GM19395 (cell line): ENCODE data around the gene PAOX.
A peak's percentile ranks its signal among the peaks of the same experiment; 100 is the strongest.

Experiments
- ATAC-seq: cut with Tn5 transposase; IDR thresholded peaks from one replicate; pipeline ENCODE4 v1.9.1; 2021; ENCODE audit warnings: mild to moderate bottlenecking, moderate library complexity; ENCODE audit not compliant: unreplicated experiment

PAOX gene

GRCh38 chr10:133379152-133379800, at the start of gene PAOX:
PAOX (plus strand) TSS chr10:133379262; CDS start chr10:133379317, 55 bp downstream.
- peak; percentile 53 for ATAC-seq

- peak; percentile 85 for ATAC-seq
Observed at GRCh38 chr10:133329491-133330202, 49.4 kb upstream of the PAOX start.

GRCh38 chr10:133332936-133333699, 45.9 kb upstream of the PAOX start:
- no peak for ATAC-seq

- ATAC-seq = no peak
Observed at GRCh38 chr10:133334503-133335245, 44.4 kb upstream of the PAOX start.

DNA sequence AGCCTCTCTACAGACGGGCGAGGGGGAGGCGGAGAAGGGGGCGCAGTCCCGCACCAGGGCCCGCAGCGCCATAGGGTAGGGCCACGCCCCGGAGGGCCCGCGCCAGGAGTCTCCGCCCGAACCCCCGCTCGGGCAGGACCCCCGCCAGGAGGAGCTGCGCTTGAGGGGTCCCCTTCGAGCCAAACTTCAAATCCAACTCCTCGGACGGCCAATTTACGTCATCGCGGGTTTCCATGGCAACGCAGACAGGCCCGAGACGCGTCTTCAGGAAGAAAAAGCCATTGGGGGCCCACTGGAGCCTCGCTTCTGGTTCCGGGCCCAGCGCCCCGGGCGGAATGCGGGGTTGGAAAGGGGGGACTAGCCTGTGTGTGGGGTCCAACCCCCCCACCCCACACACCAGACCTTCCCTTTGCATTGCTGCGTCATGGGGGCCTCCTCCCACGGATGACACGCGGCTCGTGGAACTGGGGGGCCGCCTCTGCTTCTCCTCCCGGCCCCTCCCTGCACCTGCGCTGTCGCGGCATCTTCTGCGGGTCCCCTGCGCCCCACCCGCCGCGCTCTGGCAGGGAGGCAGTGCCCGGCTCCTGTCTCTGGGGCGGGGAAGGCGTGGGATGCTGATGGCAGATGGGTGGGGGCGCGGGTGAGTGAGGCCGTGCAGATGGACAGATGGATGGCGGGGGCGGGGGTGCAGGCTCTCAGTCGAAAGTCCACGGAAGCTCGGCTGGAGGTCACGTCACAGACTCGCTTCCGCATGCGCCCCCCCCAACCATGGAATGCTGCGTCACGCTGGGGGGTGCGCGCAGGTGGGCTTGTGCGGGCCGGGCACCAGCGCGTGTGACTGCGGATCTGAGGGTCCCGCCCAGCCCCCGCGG, 43.6 kb upstream of the PAOX start:
- ATAC-seq = no peak

GRCh38 chr10:133336118-133336576, 42.9 kb upstream of the PAOX start:
- ATAC-seq = no peak

GRCh38 chr10:133336577-133337369, 42.3 kb upstream of the PAOX start, which contains the start of gene CALY:
CALY (minus strand) TSS chr10:133336896; CDS start chr10:133328989, 7,907 bp downstream.
- ATAC-seq = no peak

- no peak for ATAC-seq
Observed at GRCh38 chr10:133337370-133337725, 41.7 kb upstream of the PAOX start.

- ATAC-seq = no peak
Observed at GRCh38 chr10:133338080-133339071, 40.7 kb upstream of the PAOX start.

DNA sequence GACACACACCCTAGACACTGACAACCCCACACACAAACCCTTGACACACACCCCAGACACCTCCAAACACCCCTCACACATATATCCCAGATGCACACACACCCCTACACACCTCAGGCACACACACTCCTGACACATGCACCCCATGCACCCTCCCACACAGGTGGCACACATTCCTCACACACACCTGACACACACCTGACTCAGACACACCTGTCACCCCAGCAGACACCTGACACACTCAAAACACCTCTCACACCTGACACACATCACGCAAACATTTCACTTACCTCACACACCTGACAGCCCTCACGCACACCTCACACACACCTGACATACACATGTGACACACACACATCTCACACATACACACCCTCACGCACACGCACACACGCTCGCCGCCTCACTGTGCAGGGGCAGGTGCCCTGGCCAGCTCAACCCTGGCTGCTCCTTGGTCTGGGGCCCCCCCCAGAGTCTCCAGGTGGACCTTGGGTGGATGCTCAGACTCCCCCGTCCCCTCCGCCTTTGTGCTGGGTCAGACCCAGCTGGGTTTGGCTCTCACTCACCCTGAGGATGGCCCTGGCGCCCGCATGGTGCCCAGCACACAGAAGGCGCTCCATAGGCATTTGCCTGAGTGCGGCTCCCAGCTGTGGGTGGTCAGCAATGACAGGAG, 39.2 kb upstream of the PAOX start:
- no peak for ATAC-seq

DNA sequence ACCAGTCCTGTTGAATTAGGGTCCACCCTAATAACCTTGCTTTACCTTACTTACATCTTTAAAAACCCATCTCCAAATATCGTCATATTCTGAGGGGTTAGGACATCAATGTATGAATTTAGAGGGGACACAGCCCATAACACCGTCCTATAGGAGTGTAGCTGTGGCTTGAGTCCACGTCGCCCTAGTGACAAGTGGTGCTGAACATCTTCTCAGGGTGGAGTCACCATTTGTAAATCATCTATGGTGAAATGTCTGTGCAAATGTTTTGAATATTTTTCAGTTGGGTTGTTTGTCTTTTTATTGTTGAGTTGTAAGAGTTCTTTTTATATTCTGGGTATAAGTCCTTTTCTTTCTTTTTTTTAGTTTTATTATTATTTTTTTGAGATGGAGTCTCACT, 37.1 kb upstream of the PAOX start:
- no peak for ATAC-seq

- ATAC-seq = no peak
Observed at GRCh38 chr10:133342942-133343341, 36.1 kb upstream of the PAOX start.

DNA sequence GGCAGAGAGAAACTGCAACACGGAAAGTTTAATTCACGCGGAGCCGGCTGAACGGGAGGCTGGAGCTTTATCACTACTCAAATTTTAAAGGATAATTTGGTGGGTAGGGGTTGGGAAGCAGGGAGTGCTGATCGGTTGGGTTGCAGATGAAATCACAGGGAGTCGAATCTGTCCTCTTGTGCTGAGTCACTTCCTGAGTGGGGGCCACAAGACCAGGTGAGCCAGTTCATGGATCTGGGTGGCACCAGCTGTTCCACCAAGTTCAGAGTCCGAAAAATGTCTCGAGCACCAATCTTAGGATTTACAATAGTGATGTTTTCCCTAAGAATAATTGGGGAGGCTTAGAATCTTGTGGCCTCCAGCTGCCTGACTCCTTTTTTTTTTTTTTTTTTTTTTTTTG, 35.5 kb upstream of the PAOX start:
- no peak for ATAC-seq

GRCh38 chr10:133344236-133344635, 34.8 kb upstream of the PAOX start:
- no peak for ATAC-seq

DNA sequence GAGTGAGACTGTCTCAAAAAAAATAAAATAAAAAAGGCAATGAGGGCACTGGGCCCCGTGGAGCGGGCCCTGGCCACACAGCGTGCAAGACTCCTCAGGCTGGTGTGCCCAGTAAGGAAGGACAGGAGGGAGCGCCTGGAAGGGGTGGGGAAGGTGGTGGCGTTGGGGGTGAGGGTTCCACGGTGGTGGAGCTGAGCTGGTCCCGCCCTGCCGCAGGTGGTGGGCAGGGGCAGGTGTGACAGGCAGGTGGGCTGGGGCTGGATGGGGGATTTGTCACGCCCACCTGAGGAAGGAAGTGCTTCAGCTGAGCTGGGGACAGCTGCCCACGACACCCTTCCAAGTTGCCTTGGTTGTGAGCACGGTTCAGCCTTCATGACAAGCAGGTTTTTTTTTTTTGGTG, 32.6 kb upstream of the PAOX start:
- no peak for ATAC-seq

DNA sequence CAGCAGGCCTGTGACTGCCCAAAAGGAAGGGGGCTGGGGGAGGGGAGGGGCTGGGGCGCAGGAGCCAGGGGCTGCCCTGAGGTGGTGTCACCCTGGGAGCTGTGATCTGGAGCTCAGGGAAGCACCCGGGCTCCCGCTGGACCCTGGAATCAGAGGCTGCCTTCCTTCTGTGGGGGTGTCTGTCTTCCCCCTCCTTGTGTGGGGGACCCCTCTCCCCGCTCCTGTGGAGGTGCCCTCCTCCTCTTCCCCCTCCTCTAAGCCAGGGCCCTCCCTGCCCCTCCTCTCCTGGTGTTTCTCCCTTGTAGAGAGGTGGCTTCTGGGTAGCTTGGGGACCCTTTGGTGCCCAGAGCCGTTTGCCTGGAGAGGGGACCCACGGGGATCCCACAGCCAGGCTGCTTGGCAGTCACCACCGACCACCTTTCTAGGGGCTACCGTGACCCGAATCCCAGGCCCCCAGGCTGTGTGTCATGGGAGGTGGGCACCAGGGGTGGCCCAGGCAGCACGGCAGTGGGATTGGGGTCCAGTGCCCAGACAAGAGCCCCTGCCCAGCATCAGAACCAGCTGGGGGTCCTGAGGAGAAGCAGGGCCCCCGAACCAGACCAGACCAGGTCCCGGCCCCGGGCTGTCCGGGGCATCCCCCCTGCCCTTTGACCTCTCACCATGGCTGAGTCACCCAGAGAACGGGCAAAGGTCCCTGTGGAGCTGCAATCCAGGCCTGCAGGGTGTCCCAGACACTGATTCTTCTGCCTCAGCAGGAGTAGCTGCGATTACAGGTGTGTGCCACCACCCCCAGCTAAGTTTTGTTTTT, 31.1 kb upstream of the PAOX start:
- ATAC-seq = no peak

- ATAC-seq = no peak
Observed at GRCh38 chr10:133349160-133349568, 29.9 kb upstream of the PAOX start.
